Suppressor macrophage (primary cell): ENCODE measurements around the gene SH3D21.
A peak's percentile ranks its signal among the peaks of the same experiment; 100 is the strongest.

Experiments
- DNase-seq, 4 experiments: peaks; one replicate each; pipeline ENCODE4 v3.0.0-alpha.2; 2020 to 2022
- total RNA-seq, 17 experiments: gene quantifications; one replicate each; lab custom pipeline; 2026; ENCODE audit warnings: mixed read lengths in 6 of 17, inconsistent platforms in 3 of 17; lab: John Stamatoyannopoulos, UW

SH3D21 gene
- total RNA-seq: 2.2 to 21.6 (median 6.1) reads per million in 17 experiments

DNA sequence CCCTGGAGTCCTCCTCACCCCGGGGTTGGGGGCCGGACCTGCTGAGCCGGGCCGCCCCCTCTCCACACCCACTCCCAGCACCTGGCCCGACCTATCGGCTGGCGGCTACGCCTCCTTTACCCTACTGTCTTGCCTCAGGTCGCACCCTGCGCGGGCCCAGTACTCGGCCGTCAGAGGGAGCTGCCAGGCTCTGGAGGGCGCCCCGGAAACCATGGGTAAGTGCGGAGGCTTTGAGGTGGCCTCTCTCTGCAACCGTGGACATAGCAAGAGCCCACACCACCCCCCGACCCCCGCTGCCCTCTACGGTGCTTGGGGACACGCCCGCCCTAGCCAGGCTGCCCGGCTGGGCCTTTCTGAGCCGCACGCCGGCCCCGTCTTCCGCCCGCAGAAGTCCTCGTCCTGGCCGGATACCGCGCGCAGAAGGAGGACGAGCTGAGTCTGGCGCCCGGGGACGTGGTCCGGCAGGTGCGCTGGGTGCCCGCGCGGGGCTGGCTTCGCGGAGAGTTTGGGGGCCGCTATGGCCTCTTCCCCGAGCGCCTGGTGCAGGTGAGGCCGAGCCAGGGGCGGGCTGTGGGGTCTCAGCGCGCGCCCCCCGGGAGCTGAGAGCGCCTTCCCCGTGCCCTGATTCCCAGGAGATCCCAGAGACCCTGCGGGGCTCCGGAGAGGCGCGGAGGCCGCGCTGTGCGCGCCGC, at the start of gene SH3D21:
Gene SH3D21 (plus strand): TSS at position 159 of the 692 bp plus-strand sequence. CDS start 53 bp downstream, at position 212.
- peak; percentile 25 to 70 (median 48) for DNase-seq

DNA sequence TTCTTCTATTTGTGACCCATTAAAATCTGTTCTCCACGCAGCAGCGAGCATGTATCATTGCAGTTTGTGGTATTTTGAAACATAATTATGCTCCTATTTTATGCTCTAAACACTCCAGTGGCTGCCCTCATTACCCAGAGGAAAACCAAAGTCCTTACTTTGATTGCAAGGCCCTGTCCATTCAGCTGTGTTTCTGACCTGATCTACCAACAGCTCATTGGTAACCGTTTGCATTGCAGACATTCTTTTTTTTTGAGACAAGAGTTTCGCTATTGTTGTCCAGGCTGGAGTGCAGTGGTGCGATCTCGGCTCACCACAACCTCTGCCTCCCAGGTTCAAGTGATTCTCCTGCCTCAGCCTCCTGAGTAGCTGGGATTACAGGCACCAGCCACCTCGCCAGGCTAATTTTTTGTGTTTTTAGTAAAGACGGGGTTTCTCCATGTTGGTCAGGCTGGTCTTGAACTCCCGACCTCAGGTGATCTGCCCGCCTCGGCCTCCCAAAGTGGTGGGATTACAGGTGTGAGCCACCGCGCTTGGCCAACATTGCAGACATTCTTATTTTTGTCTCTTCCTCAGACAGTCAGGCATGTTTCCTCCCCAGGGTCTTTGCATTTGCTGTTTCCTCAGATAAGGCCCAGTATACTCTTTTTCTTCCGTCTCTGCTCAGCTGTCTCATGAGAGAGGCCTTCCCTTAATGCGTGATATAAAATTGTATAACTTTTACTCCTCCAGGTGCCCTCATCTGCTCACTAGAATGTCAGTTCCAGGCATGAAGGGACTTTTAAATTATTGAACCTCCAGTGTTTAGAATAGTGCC, 49.4 kb upstream of the SH3D21 start:
- no peak for DNase-seq

DNA sequence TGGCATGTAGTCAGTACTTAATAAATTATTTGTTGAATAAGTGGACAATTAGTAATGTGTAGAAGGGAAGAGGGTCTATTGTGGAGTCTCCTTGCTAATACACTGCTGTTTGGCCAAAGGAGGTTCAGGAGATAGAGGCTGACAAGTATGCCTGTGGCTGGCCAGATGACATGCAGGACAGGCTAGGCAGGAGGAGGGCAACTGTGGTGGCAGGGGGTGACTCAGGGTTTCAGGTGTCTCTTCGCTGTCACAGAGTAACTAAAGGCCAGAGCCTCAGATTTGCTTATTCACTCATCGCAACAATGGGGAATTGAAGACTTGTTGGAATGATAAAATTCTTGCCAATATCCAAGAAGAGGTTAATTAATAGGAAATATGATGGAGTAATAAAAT, 48.8 kb upstream of the SH3D21 start:
- DNase-seq: no peak

DNA sequence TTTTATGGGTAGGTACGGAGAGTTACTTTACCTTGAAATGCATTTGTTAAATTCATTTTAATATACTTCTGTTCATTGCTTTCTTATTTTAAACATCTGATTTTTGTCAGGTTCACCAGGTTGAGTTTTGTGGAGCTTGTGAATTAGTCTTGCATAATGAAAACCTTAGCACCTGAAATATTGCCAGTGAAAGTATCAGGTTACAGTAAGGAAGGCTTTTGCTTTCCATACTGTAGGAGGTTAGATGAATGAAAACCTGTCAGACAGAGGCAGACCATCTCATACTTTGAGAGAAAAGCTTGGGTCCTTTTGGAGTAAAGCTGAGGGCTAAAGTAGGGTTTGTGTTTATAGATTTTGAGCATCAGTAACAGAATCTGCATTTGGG, 47.2 kb upstream of the SH3D21 start:
- no peak for DNase-seq

DNA sequence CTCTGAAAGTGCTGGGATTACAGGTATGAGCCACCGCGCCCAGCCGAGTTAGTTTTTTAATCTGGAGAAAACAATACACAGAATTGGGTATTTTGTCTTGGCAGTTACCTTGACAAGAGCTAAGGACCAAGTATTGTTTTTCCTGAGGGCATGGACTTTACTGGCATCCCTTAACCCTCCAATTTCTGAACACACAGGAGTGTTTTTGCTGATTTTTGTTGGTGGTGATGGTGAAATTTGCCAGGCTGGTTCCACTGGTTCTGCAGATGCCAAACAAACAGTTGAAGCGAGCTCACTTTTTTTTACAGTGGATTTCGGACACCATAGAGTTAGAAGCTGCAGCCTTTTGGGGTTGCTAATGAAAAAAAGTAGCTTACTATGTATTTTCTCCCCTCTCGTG, 37.2 kb upstream of the SH3D21 start:
- no peak for DNase-seq

DNA sequence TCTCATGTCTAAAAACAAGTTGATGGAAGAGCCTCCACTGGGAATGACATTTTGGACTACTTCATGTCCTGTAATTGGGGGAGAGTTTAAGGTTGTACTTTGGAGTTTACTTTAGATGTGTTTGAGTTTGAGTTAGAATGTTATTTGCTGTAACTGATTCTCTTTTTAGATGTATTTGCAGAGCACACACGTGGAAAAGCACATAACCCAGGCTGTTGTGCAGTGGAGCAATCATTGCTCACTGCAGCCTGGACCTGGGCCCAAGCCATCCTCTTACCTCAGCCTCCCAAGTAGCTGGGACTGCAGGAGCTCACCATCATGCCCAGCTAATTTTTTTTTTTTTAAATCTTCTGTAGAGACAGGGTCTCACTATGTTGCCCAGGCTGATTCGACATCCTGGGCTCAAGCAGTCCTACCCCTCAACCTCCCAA, 36.7 kb upstream of the SH3D21 start:
- no peak for DNase-seq

DNA sequence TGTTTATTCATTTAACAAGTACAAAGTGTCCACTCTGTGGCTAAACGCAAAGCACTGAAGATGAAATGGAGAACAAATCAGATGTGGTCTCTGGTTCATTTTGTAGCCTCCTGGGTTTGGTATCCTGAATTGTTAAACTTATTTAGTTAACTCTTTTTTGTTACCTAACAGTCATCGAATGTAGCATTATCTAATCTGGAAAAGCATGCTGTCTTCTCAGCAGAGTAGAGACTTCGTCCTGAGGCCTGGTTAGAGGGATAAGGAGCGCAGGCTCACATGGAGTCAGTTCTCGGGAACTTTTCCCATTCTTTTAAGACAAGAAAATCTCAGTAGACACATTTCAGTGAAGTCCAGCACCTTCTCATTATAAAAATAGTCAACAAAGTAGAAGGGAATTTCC, 33.1 kb upstream of the SH3D21 start:
- DNase-seq: no peak

DNA sequence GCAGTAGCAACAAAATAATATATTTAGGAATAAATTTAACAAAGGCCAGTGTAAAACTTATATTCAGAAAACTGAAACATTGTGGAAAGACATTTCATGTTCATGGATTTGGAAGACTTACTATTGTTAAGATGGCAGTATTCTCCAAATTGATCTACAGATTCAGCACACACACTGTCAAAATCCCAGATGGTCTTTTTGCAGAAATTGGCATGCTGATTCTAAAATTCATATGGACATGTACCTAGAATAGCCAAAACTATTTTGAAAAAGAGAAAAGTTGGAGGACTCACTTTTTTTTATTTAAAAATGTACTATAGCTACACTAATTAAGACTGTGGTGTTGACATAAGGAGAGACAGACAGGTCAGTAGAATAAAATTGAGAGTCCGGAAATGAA, 32.0 kb upstream of the SH3D21 start:
- no peak for DNase-seq

DNA sequence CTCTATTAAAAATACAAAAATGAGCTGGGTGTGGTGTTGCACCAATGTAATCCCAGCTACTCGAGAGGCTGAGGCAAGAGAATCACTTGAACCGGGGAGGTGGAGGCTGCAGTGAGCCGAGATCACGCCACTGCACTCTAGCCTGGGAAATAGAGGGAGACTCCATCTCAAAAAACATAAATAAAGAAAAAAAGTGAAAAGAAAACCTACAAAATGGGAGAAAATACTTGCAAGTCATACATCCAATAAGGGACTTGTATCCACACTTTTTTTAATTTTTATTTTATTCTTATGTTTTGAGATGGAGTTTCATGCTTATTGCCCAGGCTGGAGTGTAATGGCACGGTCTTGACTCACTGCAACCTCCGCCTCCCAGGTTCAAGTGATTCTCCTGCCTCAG, 29.5 kb upstream of the SH3D21 start:
- no peak for DNase-seq

DNA sequence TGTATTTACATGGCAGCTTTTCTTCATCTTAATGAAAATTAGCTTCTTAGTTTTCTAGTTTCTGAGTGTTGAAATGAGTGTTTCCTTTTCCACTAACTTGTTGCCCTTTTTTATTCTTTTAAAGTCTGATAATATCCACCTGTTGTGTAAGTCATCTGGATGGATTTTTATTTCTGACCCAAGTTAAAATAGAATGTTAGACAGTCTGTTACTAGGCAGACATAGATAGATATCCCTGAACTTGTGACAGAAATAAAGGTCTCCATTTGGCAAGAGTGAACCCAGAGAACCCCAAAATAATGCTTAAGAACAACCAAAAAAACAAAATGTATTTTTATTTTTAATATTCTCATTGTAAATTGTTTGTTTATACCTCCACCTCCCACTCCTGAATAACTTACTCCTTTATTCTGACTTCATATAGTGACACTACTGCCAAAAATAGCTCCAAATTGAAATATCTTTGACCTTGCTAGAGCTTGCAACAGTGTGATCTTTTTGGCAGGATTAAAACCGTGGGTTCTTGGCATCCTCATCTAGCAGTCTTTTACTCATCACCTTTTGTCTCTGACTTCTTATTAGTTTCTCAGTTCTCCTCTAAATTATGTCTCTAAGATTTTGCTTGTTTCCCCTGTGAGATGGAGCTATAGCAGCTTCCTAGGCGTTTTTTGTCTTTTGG, 26.9 kb upstream of the SH3D21 start:
- peak in 1 of 4 experiments; percentile 14 for DNase-seq

DNA sequence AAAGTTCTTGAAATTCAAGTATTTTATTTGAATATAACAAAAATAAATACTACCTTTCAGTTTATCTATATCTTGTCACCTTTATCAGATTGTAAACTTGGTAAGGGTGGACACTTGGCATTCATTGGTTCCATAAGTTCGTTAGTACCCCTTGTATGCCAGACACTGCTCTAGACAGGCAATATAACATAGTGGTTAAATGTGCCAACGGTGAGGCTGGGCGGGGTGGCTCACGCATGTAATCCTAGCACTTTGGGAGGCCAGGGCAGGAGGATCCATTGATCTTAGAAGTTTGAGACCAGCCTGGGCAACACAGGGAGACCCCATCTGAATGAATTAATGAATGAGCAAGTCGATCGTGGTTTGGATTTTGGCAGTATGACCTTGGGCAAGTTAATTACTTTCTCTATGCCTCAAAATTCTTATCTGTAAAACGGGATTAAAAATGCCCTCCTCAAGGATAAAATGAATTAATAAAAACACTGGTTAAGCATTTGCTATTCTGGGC, 26.3 kb upstream of the SH3D21 start:
- no peak for DNase-seq

DNA sequence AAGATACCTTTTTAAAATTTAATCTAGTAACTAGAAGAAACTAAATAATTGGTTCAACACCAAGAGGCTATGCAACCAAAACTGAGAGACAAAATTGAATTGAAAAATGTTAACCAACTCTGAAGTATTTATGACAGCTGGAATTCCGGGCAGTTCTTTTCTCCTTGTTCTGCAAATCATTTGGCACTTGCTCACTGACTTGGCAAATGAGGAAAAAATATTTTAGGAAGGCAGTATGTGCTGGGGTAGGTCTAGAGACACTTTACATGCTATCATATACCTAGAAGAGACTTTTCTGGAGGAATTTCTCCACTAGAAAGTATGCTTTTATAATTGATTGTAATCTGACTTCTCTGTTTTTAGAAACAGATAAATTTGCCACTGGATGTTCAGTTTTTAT, 22.1 kb upstream of the SH3D21 start:
- no peak for DNase-seq

DNA sequence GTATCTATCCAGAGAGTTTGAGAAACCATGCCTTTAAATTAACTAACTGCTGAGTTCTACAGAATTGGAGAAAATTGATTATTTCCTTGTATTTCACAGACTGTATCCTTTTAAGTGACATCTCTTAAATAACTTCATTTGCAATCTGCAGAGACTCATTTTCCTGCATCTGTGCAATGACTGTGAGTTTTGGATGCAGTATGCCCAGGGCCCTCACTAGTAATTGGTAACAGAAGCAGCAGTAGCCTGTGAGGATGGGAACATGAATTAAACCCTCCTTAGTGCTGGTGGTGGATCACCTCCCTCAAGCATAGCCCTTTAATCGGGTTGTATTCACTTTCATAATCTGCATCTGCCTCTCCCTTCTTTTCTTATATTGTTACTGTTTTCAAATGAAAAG, 21.7 kb upstream of the SH3D21 start:
- DNase-seq: no peak

DNA sequence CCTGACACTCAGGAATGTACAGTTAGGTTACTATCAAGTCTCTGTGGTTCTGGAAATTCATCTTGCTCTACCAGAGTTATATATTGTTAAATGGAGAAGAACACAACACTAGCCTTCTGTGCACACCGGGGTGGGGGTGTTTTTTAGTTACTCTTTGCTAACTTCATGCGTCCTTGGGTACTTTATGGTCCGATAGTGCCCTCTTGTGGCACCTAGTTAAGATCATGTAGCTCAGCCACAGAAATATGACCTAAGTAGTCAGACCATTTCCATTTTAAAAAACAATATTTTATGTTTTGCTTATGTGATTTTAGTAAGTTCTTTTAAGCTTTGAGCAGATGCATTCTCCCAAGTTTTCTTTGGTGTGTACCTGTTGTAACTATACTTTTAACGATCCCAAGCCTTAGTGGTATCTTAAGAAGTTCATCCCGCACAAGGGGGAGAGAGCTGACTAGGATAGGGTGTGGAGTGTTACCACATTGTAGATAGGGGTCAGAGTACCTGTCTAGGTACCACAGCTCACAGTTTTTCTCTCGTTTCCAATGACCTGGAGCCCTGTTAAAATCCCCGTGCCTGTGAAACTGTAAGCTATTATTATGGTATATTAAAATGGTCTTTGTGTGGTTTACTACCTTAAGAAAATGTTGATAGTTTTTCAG, 20.6 kb upstream of the SH3D21 start:
- DNase-seq: peak; percentile 81 to 91 (median 86)

DNA sequence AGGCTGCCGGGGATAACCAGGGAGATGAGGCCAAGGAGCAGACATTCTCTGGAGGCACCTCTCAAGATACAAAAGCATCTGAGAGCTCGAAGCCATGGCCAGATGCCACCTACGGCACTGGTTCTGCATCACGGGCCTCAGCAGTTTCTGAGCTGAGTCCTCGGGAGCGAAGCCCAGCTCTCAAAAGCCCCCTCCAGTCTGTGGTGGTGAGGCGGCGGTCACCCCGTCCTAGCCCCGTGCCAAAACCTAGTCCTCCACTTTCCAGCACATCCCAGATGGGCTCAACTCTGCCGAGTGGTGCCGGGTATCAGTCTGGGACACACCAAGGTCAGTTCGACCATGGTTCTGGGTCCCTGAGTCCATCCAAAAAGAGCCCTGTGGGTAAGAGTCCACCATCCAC, 19.4 kb upstream of the SH3D21 start:
- DNase-seq: no peak

DNA sequence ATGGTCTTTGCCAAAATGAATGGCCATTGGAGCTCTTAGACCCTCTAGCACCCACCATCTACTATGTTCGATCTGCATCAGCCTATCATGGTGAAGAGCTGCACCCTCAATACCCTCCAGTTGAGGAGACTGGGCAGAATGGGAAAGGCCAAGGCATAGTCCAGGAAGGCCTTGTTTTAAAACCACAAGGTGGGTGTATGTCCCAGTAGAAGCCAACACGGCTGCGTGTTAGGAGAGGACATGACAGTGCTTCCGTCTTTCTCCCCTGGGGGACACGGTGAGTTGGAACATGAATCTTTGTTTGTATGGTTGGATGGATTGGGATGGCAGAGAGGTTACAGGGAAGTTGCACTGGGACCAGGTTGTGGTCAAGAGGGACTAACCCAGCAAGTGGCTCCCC, 18.6 kb upstream of the SH3D21 start:
- DNase-seq: no peak

DNA sequence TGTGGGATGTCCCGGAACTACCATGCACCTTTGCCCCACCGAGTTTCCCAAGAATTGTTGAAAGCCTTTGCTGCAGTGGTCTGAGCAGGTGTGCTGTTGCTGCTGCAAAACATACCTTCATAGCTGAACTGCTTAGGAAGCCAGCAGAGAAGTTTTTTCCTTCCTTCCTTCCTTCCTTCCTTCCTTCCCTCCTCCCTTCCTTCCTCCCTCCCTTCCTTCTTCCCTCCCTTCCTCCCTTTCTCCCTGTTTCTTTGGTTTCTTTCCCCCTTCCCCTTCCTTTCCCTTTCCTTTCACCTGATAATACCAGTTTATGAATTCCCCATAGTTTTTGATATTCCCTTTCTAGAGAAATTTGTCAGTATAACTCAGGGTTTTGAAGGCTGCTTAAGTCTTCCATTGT, 10.8 kb upstream of the SH3D21 start:
- DNase-seq: no peak

DNA sequence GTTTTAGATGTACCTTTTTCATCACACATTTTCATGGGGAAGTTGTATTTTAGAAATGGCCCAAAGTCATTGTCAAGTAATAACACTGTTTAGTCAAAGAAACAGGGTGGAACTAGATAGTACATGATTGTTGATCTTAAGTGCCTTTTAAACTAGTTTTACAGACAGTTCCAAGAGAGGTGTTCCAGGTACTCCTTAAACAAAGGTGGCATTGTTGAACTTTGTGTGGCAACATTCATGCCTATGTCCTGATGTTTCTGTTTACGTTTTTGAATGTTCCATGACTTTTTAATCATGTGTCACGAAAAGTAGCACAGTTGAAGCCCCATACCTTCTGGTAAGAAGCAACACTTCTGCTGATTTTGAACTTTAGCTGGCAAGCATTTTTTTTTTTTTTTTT, 9.1 kb upstream of the SH3D21 start:
- DNase-seq: no peak

DNA sequence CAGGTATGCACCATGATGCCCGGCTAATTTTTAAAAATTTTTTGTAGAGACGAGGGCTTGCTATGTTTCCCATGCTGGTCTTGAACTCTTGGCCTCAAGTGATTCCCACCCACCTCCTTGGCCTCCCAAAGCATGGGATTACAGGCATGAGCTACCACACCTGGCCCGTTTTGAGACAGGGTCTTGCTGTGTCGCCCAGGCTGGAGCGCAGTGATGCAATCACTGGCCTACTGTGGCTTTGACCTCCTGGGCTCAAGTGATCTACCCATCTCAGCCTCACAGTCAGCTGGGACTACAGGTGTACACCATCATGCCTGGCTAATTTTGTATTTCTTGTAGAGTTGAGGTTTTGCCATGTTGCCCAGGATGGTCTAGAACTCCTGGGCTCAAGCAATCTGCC, 7.5 kb upstream of the SH3D21 start:
- DNase-seq: no peak

DNA sequence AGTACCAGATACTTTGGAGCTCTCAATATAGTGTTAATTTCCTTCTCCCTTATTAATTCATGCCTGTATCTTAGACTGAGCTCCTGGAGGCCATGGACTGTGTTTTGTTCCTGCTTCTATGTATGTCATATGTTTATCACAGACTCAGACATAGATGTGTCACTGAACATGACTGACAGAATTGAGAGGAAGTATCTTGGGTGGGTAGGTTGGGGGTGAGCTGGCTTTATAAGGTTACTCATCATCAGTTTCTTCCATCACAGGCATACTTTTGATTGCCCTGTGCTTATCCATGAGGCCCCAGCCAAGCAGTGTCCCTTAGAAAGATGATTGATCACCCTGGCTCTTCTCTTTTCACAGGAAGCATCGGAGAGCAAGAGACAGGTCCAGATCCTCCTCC, 5.6 kb upstream of the SH3D21 start:
- peak; percentile 60 to 84 (median 72) for DNase-seq

DNA sequence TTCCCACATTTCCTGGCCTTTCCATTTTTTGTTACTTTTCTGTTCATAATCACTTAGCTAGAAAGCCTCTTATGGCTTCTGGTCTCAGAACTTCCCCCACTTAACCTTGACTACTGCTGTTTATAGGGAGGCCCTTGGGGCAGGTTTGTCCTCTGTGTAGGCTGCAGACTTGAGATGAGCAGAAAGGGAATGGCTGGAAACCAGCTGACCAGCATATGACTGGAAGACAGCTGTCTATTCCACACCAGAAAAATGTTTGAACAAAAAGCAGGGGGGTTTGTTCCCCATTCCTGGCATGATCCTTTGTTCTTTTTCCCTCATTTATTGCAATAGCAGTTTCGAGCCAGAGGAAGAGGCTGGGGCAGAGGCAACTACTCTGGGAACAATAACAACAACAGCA, 4.9 kb upstream of the SH3D21 start:
- DNase-seq: peak in 2 of 4 experiments; percentile 32 to 39

DNA sequence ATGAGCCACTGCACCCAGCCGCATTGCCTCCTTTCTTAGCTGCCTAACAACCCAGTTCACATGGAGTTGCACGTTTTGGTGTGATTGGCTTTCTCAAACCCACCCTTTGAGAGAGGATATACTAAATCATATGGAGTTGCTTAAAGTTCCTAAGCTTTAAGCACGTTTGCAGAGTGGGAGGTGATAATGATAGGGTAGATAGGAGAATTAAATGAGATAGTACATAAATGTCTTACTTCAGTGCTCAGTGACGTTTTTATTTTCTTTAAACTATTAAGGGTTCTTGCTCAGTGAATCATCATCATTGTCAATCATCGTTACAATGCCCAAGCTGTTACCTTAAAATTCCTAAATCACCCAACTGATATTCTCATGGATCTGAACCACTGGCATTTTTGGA, 2.9 kb upstream of the SH3D21 start:
- no peak for DNase-seq
